A673 (cell line): ENCODE results near the gene STAG1.

Experiments
- EZH2 ChIP-seq: fragments of 200-600 bp; sonication (generic); IDR thresholded peaks from 2 replicates; pipeline ENCODE4 v1.6.1; 2017; ENCODE audit warnings: borderline replicate concordance, low read depth, mild to moderate bottlenecking, mixed read lengths, antibody characterized with exemption, low read length; ENCODE audit not compliant: poor library complexity, severe bottlenecking
- TF ChIP-seq, protein P1 (sequence below): fragments of 300-800, 200-600 bp; sonication (generic); conservative IDR thresholded peaks from 2 replicates; pipeline ENCODE4 v1.5.1; 2017; ENCODE audit warnings: low read depth, mild to moderate bottlenecking, antibody characterized with exemption, low read length, moderate library complexity, mixed read lengths

DNA sequence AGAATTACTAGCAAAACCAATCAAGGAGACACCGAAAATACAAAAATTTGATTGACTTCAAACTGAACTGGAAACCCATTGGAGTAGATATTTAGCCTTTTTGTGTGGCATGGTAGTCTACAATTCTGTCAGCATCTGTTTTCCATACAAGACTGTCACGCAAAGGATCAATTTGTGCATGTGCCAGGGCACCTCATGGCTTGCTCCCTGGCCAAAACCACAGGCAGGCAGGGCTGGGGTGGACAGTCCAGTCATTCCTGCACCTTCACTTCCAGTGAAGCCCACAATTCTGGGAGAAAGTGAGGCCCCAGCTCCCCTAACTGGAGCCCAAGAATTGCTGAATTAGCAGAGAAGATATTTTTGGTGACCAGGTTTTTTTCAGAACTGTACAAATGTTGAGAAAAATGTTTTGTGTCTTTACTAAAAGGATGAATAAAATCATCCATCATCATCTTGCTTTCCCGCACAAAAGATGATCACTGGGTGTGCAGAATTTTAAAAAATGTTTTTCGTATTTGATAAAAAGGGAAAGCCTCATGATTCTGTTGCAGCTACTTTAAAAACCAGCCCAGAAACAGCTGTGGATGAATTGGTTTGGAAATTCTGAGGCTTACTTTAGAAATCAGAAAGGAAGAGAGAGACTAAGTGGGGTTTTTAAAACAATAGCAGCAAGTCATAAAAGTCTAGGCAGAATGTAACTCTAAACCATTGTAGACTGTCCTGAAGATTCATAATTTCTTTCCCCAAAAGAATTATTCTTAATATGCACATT lies 415.7 kb downstream of the STAG1 start:
- TF ChIP-seq, protein P1, sequence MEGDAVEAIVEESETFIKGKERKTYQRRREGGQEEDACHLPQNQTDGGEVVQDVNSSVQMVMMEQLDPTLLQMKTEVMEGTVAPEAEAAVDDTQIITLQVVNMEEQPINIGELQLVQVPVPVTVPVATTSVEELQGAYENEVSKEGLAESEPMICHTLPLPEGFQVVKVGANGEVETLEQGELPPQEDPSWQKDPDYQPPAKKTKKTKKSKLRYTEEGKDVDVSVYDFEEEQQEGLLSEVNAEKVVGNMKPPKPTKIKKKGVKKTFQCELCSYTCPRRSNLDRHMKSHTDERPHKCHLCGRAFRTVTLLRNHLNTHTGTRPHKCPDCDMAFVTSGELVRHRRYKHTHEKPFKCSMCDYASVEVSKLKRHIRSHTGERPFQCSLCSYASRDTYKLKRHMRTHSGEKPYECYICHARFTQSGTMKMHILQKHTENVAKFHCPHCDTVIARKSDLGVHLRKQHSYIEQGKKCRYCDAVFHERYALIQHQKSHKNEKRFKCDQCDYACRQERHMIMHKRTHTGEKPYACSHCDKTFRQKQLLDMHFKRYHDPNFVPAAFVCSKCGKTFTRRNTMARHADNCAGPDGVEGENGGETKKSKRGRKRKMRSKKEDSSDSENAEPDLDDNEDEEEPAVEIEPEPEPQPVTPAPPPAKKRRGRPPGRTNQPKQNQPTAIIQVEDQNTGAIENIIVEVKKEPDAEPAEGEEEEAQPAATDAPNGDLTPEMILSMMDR, result no peak
- no peak for TF ChIP-seq EZH2
